GM21367 (cell line): Measurements from ENCODE around the gene TMPRSS9.
"Not testable (repeated sequence)": the region's sequence is repeated elsewhere in the genome, so short reads cannot be mapped to it uniquely, and the experiment has no call there.

ENCODE experiments used
- ATAC-seq: cut with Tn5 transposase; IDR thresholded peaks from one replicate; pipeline ENCODE4 v1.9.1; 2021; ENCODE audit not compliant: unreplicated experiment

The TMPRSS9 gene

DNA sequence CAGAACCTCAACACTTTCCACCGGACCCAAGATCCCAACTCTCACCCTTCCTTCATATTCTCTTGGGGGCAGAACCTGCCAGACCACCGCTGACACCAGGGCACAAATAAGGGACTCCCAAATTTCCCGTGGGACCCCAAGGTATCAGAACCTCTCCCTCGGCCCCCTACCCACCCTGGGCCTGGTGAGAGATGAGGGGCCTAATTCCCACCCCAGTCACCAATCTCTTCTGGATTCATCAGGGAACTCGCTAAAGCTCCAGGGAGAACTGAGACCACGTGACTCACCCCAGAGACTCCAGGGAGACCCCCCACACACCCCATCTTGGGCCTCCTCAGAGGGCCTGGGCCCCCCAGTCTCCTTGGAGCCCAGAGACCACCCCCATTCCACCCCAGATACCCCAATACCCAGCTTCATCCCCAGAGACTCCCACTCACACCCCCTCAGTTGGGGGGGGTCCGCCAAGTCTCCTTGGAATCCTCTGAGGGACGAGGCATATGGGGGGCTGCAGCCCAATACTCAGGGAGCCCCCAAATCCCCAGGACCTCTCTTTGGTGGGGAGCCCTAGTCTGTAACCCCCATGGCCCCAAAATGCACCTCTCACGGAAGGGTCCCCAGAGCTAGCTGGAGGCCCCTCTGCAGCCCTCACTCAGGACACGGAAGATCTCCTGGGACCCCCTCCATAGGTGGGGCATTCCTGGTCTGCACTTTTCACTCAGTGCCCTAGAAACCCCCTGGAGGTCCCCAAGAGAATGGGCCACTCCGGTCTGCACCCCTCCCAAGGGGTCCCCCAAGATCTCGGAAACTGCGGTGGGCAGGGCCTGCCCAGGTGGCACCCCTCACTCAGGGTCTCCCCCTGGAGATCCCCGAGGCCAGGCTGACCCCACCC lies 95.1 kb downstream of the TMPRSS9 start:
- no peak for ATAC-seq

DNA sequence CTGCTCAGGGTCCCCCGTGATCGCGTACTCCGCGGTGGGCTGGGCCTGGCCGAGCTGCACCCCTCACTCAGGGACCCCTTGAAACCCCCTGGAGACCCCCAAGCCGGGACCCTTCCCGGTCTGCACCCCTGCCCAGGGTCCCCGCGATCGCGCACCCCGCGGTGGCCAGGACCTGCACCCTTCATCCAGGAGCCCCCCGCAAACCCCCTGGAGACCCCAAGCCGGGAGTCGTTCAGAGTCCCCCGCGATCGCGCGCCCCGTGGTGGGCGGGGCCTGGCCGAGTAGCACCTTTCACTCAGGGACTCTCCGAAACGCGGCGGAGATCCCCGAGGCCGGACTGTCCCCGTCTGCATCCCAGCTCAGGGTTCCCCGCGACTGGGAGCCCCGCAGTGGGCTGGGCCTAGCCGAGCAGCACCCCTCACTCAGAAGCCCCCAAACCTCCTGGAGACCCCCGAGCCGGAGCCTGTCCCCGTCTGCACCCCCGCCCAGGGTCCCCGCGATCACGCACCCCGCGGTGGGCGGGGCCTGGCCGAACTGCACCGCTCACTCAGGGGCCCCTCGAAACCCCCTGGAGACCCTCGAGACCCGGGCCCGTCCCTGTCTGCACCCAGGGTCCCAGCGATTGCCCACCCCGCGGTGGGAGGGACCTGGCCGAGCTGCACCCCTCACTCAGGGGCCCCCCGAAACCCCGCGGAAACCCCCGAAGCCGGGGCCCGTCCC lies 95.9 kb downstream of the TMPRSS9 start:
- ATAC-seq: peak; percentile 20

- ATAC-seq: no peak
Observed at GRCh38 chr19:2457394-2458037, 97.5 kb downstream of the TMPRSS9 start.

DNA sequence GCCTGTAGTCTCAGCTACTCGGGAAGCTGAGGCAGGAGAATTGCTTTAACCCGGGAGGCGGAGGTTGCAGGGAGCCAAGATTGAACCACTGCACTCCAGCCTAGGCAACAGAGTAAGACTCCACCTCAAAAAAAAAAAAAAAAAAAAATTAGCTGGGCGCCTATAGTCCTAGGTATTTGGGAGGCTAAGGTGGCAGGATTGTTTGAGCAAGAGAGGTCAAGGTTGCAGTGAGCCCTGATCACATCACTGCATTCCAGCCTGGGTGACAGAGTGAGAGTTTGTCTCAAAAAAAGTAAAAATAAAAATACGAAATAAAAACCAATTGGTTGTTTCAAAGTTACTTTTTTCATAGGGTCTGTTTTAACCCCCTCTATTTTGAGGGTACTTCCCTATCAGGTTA lies 98.0 kb downstream of the TMPRSS9 start:
- no peak for ATAC-seq

DNA sequence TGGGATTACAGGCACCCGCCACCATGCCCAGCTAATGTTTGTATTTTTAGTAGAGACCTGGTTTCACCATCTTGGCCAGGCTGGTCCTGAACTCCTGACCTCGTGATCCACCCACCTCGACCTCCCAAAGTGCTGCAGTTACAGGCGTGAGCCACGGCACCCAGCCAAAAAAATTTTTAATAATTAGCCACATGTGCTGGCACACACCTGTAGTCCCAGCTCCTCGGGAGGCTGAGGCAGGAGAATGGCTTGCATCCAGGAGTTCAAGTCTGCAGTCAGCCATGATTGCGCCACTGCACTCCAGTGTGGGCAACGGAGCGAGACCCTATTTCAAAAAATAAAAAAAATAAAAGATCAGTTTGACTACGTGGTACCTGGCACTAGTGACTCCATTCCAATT lies 98.7 kb downstream of the TMPRSS9 start:
- ATAC-seq: not testable (repeated sequence)

DNA sequence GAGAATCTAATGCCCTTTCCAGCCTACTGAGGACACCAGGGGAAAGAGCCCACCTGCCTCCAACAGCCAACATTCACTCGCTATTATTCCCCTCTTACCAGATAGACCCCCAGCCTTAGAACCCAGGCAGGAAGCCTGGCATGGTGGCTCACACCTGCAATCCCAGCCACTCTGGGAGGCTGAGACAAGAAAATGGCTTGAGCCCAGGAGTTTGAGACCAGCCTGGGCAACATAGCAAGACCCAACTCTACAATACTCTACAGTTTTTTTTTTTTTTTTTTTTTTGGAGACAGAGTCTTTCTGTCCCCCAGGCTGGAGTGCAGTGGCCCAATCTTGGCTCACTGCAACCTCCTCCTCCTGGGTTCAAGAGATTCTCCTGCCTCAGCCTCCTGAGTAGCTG lies 100.2 kb downstream of the TMPRSS9 start:
- ATAC-seq: no peak

DNA sequence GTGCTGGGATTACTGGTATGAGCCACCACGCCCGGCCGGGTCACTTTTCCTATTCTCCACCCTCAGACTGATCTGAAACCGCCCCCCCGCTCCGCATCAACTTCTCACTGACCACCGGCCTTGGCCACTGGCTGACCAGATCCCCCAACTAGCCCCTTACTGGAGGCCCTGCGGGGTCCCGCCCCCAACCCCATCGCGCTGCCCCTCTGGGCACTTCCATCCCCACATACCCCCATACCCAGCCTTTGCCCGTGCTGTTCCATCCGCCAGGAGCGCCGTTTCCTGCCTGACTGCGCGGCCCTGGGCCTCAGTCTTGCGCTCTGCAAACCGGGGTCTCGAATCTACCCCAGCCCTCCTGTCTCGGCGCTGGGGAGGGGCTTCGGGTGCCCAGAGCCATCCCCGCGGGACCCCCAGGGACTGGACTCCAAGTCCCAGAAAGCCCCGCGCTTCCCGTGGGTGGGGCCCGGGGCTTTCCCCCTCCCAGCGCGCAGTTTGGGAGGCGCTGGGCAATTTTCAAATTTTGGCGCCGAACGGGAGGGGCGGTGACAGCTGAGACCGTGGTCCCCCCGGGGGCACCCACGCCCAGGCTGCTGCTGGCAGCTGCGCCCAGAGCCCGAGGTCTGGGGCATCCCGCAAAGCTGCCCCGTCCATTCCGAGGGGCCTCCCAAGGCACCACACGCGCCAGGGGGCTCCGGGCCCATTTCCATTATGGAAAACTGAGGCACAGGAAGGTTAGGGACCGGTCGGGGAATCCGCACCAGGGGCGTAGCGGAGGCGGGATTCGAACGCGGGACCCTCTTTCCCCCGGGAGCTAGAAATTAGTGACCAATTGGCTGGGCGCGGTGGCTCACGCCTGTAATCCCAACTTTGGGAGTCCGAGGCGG lies 101.9 kb downstream of the TMPRSS9 start:
- ATAC-seq: no peak

- ATAC-seq: no peak
Observed at GRCh38 chr19:2462635-2463421, 102.8 kb downstream of the TMPRSS9 start.

DNA sequence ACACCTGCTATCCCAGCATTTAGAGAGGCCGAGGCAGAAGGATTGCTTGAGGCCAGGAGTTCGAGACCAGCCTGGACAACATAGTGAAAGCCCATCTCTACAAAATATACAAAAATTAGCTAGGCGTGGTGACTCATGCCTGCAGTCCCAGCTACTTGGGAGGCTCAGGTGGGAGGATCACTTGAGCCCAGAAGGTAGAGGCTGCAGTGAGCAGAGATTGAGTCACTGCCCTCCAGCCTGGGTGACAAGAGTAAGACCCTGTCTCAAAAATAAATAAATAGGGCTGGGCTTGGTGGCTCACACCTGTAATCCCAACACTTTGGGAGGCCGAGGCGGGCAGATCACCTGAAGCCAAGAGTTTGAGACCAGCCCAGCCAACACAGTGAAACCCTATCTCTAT lies 103.6 kb downstream of the TMPRSS9 start:
- not testable (repeated sequence) for ATAC-seq

- no peak for ATAC-seq
Observed at GRCh38 chr19:2464389-2464788, 104.3 kb downstream of the TMPRSS9 start.

GRCh38 chr19:2468596-2468995 lies 108.5 kb downstream of the TMPRSS9 start:
- ATAC-seq: no peak

GRCh38 chr19:2469102-2469914 lies 109.2 kb downstream of the TMPRSS9 start:
- ATAC-seq: no peak

DNA sequence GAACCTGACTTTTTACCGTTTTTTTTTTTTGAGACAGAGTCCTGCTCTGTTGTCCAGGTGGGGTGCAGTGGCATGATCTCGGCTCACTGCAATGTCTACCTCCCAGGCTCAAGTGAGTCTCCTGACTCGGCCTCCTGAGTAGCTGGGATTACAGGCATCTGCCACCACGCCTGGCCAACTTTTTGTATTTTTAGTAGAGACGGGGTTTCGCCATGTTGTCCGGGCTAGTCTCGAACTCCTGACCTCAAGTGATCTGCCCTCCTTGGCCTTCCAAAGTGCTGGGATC lies 109.8 kb downstream of the TMPRSS9 start:
- not testable (repeated sequence) for ATAC-seq

DNA sequence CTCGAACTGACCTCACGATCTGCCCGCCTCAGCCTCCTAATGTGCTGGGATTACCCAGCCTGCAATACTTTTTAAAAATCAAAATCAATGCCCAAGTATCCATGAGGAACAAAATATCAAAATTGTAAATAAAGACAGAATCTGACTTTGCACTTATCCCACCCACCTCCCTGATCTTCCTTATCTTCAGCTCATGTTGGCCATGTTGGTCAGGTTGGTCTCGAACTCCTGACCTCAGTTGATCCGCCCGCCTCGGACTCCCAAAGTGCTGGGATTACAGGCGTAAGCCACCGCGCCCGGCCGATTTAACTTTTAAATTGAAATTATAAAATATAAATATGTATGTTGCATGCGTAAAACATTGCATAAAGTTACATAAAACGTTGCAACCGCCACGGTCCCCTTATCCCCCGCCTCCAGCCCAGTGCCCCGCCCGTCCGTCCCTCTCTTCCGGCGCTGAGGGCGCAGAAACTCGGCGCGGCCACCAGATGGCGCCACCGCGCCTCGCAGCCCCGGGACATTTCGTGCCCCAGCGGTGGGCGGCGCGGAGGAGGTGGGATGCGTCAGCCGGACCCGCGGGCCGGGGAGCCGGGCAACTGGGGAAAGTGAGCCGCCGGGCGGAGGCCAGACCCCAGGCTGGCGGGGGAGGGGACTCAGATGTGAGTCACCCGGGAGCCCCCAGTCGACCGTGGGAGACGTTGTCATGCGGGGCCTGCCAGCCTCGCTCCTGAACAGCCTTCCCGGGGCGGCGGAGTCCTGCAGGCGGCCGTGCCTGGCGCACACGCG lies 114.4 kb downstream of the TMPRSS9 start:
- ATAC-seq: peak; percentile 21

GRCh38 chr19:2475018-2475701 lies 115.1 kb downstream of the TMPRSS9 start:
- ATAC-seq: no peak
